ENCODE data around the gene EME1.
"Not testable (repeated sequence)": the region's sequence is repeated elsewhere in the genome, so short reads cannot be mapped to it uniquely, and the experiment has no call there.

EME1 gene, protein sequence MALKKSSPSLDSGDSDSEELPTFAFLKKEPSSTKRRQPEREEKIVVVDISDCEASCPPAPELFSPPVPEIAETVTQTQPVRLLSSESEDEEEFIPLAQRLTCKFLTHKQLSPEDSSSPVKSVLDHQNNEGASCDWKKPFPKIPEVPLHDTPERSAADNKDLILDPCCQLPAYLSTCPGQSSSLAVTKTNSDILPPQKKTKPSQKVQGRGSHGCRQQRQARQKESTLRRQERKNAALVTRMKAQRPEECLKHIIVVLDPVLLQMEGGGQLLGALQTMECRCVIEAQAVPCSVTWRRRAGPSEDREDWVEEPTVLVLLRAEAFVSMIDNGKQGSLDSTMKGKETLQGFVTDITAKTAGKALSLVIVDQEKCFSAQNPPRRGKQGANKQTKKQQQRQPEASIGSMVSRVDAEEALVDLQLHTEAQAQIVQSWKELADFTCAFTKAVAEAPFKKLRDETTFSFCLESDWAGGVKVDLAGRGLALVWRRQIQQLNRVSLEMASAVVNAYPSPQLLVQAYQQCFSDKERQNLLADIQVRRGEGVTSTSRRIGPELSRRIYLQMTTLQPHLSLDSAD

GRCh38 chr17:50372758-50373556 is at the start of gene EME1, which contains the start of gene MRPL27:
Gene EME1, plus strand, starts transcription at chr17:50373229. Its CDS starts 1,980 bp downstream, at chr17:50375209.
Gene MRPL27, minus strand, starts transcription at chr17:50373184. Its CDS starts 14 bp downstream, at chr17:50373170.
- peak; percentile 93 for DNase-seq (ENCODE audit: low read depth, low spot score)

- no peak for DNase-seq (ENCODE audit: low read depth, low spot score)
Observed at GRCh38 chr17:50325906-50326305, 47.1 kb upstream of the EME1 start.

DNA sequence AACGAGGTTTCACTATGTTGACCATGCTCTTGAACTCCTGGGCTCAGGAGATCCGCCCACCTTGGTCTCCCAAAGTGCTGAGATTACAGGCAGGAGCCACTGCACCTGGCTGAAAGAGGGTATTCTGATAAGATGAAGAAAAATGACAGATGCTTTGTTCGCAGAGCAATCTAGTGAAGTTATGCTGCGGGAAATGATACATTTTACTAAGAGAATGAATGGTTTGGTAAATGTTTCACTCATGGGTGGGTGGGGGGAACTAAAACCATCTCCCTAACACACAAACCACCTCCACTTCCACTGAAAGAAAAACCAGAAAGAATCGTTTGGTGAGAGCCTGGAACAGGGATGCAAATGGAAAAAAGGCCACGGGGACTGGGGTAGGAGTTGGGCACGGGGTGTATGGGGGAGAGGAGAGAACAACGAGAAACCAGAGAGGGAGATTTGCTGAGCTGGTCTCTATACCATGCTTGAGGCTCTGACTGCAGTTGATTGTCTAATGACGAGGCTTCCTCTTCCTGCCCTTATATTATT is 46.1 kb upstream of the EME1 start:
- DNase-seq (ENCODE audit: low read depth, low spot score), result no peak

GRCh38 chr17:50328363-50329325 is 44.4 kb upstream of the EME1 start:
- DNase-seq (ENCODE audit: low read depth, low spot score), result no peak

DNA sequence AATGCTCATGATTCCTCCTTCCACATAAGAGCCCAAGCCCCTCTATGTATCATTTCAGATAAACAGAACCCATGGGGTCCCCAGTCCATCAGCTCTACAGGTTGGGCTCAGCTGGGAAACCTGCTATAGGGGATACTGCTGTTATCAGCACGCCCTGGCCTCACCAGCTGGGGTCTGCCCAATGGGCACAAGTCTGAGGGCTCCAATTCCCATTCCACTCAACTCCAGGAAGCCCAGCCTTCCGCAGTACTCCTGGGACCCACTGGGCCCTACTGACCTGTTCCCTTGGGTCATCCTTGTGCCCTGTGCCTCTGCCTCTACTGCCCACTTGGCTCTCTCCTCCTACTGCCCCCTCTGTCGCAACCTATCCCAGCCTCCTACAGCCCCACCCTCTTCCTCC is 43.3 kb upstream of the EME1 start:
- no peak for DNase-seq (ENCODE audit: low read depth, low spot score)

DNA sequence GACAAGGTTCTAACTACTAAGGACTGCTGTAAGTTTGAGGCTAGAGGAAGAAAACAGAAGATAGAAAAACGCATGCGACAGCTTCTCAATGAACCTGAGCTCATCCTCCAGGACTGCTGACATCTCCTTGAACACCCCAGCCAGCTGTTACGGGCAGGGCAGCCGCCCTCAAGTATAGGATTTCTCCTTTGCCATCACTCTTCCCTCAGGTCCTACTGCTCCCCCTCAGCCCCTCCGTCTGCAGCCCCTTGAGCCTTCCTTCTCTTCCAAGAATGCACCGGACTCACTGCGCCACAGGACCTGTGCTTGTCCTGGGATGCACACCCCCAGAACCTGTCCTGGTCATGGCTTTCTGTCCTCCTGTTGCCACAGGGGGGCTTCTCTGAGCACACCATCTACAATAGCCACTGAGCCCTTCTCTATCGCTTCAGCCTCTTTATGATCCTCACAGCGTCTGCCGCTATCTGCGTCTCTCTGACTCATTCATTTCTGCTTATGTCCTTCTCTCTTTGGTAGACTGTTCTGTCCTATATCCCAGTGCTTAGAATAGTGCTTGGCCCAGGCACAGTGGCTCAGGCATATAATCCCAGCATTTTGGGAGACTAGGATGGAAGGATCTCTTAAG is 42.8 kb upstream of the EME1 start:
- DNase-seq (ENCODE audit: low read depth, low spot score), result no peak

GRCh38 chr17:50331085-50331791 is 41.8 kb upstream of the EME1 start:
- DNase-seq (ENCODE audit: low read depth, low spot score), result peak; percentile 90

- no peak for DNase-seq (ENCODE audit: low read depth, low spot score)
Observed at GRCh38 chr17:50332196-50332595, 40.8 kb upstream of the EME1 start.

GRCh38 chr17:50333291-50334057 is 39.6 kb upstream of the EME1 start:
- DNase-seq (ENCODE audit: low read depth, low spot score), result not testable (repeated sequence)

- no peak for DNase-seq (ENCODE audit: low read depth, low spot score)
Observed at GRCh38 chr17:50337956-50338355, 35.1 kb upstream of the EME1 start.

DNA sequence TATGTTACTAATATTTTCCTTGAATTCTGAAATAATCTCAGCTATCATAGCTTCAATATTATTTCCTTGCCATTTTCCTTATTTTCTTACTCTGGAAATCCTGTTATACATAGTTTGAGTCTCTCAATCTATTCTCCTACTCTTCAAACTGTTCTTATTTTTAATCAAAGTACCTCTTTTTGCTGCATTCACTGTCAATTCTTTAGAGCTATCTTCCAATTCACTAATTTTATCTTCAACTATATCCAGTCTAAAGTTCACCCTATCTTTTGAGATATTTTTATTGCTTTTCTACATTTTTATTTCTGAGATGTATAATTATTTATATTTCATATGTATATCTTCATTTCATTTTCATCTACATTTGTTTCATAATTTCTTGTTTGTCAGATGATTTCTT is 34.4 kb upstream of the EME1 start:
- no peak for DNase-seq (ENCODE audit: low read depth, low spot score)

GRCh38 chr17:50339381-50339780 is 33.6 kb upstream of the EME1 start:
- DNase-seq (ENCODE audit: low read depth, low spot score), result no peak

DNA sequence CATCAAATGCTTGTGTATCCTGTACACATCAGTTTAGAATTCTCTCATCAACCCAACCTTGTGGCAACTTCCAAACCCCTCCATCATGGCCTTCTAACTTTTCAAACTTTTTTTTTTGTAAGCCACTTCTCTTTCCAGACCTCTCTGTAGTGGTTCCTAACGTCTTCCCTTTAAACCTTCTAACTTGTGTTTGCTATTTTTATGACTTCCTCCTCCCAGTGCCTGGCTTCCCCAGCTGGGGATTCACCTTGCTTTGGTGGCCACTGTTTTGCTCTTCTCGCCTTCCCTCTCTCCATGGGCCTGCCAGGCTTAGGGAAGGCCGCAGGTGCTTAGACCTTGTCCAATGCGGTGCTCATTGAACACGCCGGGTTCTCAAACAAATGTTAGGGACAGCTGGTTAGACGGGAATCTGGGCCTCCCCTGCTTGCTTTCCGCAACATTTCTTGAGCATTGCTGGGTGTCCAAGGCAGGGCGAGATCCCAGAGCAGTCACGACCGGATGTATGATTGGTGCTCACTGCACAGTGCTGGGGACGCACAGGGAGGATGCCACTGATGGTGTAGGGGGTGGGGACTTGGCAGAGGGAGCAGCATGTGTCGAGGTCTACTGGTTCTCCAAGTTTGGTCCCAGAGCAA is 28.2 kb upstream of the EME1 start:
- no peak for DNase-seq (ENCODE audit: low read depth, low spot score)

DNA sequence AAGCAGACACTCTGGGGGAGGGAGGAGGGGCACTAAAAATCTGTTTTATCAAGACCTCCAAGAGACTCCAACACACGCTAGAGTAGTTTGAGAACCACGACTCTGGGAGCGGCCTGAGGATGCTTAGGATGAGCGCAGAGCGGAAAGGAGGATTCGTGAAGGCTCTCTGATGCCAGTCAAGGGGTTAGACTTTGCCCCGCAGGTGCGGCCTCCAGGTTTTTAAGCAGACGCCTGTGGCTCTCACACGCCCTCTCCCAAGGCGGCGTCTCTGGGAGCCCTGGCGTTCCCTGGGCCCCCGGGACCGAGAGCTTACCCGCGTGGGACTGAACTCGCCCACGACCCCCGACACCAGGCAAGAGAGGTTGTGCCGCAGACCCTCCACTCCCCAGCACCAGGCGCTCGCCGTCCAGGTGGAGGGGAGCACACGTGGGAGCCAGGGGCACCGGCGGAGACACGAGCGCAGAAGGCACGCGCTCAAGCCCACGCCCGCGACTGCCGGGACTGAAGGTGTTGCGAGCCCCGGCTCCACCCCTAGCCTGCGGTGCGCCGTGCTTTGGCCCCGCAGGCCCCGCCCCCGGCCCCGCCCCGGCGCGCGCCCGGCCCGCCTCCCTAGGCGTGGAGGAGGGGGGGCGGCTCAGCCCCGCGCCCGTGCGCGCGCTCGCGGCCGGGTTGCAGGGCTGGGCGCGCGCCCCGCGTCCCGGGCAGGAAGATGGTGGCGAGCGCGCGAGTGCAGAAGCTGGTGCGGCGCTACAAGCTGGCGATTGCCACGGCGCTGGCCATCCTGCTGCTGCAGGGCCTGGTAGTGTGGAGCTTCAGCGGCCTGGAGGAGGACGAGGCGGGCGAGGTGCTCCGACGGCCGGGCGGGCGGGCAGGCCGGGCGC is 27.4 kb upstream of the EME1 start, which contains the start of gene XYLT2:
XYLT2 (plus strand) TSS at position 695 of the 881 bp plus-strand sequence; CDS start at position 710, 15 bp downstream.
- peak; percentile 96 for DNase-seq (ENCODE audit: low read depth, low spot score)

GRCh38 chr17:50346313-50347116 is 26.5 kb upstream of the EME1 start:
- peak; percentile 51 for DNase-seq (ENCODE audit: low read depth, low spot score)

- no peak for DNase-seq (ENCODE audit: low read depth, low spot score)
Observed at GRCh38 chr17:50347117-50347893, 25.7 kb upstream of the EME1 start.
